B cell (primary cell): ENCODE measurements around the gene CLEC6A.
"Not testable (repeated sequence)": the region's sequence is repeated elsewhere in the genome, so short reads cannot be mapped to it uniquely, and the experiment has no call there.

Experiments
- EZH2 ChIP-seq: IDR thresholded peaks from 2 replicates; pipeline ENCODE4 v1.6.1; 2012; ENCODE audit warnings: borderline replicate concordance, low read depth, mild to moderate bottlenecking, moderate library complexity, low read length; ENCODE audit not compliant: insufficient read depth, poor library complexity, severe bottlenecking
- TF ChIP-seq, protein P1 (sequence below): fragments of 200-600 bp; IDR thresholded peaks from one replicate; pipeline ENCODE4 v1.8.0; 2022; ENCODE audit warnings: antibody characterized with exemption, mild to moderate bottlenecking

DNA sequence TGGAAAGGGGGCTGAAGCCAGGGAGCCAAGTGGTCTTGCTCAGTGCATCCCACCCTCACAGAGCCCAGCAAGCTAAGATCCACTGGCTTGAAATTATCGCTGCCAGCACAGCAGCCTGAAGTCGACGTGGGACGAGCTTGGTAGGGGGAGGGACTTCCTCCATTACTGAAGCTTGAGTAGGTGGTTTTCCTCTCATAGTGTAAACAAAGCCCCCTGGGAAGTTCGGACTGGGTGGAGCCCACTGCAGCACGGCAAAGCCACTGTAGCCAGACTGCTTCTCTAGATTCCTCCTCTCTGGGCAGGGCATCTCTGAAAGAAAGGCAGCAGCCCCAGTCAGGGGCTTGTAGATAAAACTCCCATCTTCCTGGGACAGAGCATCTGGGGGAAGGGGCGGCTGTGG is 40.3 kb downstream of the CLEC6A start:
- TF ChIP-seq, protein P1, sequence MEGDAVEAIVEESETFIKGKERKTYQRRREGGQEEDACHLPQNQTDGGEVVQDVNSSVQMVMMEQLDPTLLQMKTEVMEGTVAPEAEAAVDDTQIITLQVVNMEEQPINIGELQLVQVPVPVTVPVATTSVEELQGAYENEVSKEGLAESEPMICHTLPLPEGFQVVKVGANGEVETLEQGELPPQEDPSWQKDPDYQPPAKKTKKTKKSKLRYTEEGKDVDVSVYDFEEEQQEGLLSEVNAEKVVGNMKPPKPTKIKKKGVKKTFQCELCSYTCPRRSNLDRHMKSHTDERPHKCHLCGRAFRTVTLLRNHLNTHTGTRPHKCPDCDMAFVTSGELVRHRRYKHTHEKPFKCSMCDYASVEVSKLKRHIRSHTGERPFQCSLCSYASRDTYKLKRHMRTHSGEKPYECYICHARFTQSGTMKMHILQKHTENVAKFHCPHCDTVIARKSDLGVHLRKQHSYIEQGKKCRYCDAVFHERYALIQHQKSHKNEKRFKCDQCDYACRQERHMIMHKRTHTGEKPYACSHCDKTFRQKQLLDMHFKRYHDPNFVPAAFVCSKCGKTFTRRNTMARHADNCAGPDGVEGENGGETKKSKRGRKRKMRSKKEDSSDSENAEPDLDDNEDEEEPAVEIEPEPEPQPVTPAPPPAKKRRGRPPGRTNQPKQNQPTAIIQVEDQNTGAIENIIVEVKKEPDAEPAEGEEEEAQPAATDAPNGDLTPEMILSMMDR: not testable (repeated sequence)
- TF ChIP-seq EZH2: not testable (repeated sequence)
